ENCODE measurements around the gene CUX1.

DNA sequence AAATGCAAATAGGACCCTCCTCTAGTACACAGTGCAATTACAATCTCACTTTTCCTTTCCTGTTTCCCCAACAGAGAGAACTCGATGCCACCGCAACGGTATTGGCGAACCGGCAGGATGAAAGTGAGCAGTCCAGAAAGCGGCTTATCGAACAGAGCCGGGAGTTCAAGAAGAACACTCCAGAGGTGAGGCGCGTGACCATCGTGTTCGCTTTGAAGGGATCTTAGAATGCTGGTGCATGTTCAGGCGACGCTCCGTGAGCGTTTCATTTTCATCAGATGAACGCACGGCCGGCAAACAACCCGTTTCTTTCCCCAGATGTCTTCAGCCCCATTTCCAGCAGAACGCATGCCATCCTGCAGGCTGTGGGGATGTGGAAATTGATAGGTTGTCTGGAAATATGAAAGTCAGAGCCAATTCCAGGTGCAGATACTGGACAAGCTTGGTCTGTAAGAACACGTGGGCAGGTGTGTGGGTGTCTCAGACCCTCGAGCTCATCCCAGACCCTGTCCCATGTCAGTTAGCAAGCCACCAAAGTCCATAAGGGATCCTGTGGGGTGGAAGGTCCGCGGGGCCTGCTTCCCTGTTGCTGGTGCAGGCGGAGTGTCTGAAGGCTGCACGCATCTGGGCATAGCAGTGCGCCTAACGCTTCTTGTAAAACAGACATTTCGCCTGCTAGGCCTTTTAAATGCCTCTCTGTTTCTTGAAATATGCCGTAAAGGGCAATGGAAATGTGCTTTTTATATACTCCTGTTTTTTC lies 98.8 kb downstream of the CUX1 start:
- no peak for TF ChIP-seq GATA3 (IDR thresholded peaks at IDR 0.05; ENCODE audit: low read depth, low read length)
- no peak for TF ChIP-seq GATA2 (IDR thresholded peaks at IDR 0.05; ENCODE audit: low read depth, low read length)

All from SH-SY5Y (cell line).